CD14-positive monocyte (primary cell): ENCODE results near the gene TIPARP. TPM values are rescaled to one million over a fixed set of nuclear protein-coding genes. Genes with fewer than 3 reads are reported as not detected.

ENCODE experiments used
- DNase-seq, 3 donors: peaks; one replicate each; pipeline ENCODE4 v3.0.0-alpha.2; 2011 to 2022
- H2AFZ ChIP-seq: 2 replicates; pipeline ENCODE4 v1.6.0; 2012; ENCODE audit warnings: mild to moderate bottlenecking, low read depth, low read length, inconsistent platforms; ENCODE audit not compliant: insufficient read depth, poor library complexity, severe bottlenecking
- H3K27ac ChIP-seq, 2 donors: 1 replicate in 1 of 2; 2 replicates in 1 of 2; pipeline ENCODE4 v1.5.1; 2012 to 2013; ENCODE audit warnings: low read length in 2 of 2, control low read depth in 1 of 2, inconsistent platforms in 1 of 2, low read depth in 1 of 2, mild to moderate bottlenecking in 1 of 2
- H3K27me3 ChIP-seq, 2 donors: one replicate each; pipeline versions ENCODE4 v1.6.0 to v1.6.1; 2011 to 2013; ENCODE audit warnings: low read length in 2 of 2; ENCODE audit not compliant: control insufficient read depth in 2 of 2, insufficient read depth in 2 of 2
- H3K36me3 ChIP-seq, 2 donors: replicated peaks in 1 of 2; 1 replicate in 1 of 2; 2 replicates in 1 of 2; pipeline versions ENCODE4 v1.5.1 to v1.6.1; 2012 to 2013; ENCODE audit warnings: low read length in 2 of 2, control low read depth in 1 of 2, inconsistent platforms in 1 of 2, mild to moderate bottlenecking in 1 of 2; ENCODE audit not compliant: insufficient read depth in 2 of 2, control insufficient read depth in 1 of 2
- H3K4me1 ChIP-seq, 2 donors: 1 replicate in 1 of 2; 2 replicates in 1 of 2; pipeline versions ENCODE4 v1.5.1 to v1.6.1; 2012 to 2013; ENCODE audit warnings: low read length in 2 of 2, control low read depth in 1 of 2, inconsistent platforms in 1 of 2, mild to moderate bottlenecking in 1 of 2, moderate library complexity in 1 of 2; ENCODE audit not compliant: insufficient read depth in 2 of 2, control insufficient read depth in 1 of 2
- H3K4me2 ChIP-seq: replicated peaks from 2 replicates; pipeline ENCODE3; 2012; ENCODE audit warnings: low read length, moderate library complexity, mild to moderate bottlenecking; ENCODE audit not compliant: poor library complexity, severe bottlenecking; ENCODE audit errors: extremely low read depth
- H3K4me3 ChIP-seq, 3 experiments: fragments of 200-600 bp in 1 of 3; sonication (generic) in 1 of 3; replicated peaks in 1 of 3; 1 replicate in 2 of 3; 2 replicates in 1 of 3; pipeline ENCODE4 v1.5.1; 2011 to 2013; ENCODE audit warnings: low read length in 3 of 3, mild to moderate bottlenecking in 3 of 3, control low read depth in 2 of 3, low read depth in 2 of 3, inconsistent platforms in 1 of 3, moderate library complexity in 1 of 3
- H3K79me2 ChIP-seq: 2 replicates; pipeline ENCODE4 v1.6.0; 2012; ENCODE audit warnings: mild to moderate bottlenecking, control low read depth, inconsistent platforms, low read length, moderate library complexity; ENCODE audit not compliant: insufficient read depth
- H3K9ac ChIP-seq: 2 replicates; pipeline ENCODE4 v1.6.0; 2017; ENCODE audit warnings: low read length, mild to moderate bottlenecking; ENCODE audit not compliant: insufficient read depth, poor library complexity, severe bottlenecking
- H3K9me3 ChIP-seq, 2 donors: replicated peaks in 1 of 2; 1 replicate in 1 of 2; 2 replicates in 1 of 2; pipeline versions ENCODE4 v1.5.1 to v1.6.1; 2012 to 2013; ENCODE audit warnings: low read length in 2 of 2, control low read depth in 1 of 2; ENCODE audit not compliant: control insufficient read depth in 1 of 2, insufficient read depth in 1 of 2
- H4K20me1 ChIP-seq: 2 replicates; pipeline ENCODE4 v1.6.0; 2012; ENCODE audit warnings: mild to moderate bottlenecking, low read length, control low read depth, moderate library complexity; ENCODE audit not compliant: insufficient read depth
- H3K27ac Mint-ChIP-seq, 7 donors: one replicate each; pipeline ENCODE4 v1.8.0; 2020; ENCODE audit warnings: mild to moderate bottlenecking in 7 of 7, mixed read lengths in 7 of 7, moderate library complexity in 6 of 7, inconsistent platforms in 2 of 7
- H3K27me3 Mint-ChIP-seq, 3 donors: one replicate each; pipeline ENCODE4 v1.8.0; 2021 to 2022; ENCODE audit warnings: low read depth in 3 of 3, mild to moderate bottlenecking in 3 of 3, mixed read lengths in 3 of 3, moderate library complexity in 3 of 3, inconsistent platforms in 1 of 3
- H3K36me3 Mint-ChIP-seq, 2 donors: one replicate each; pipeline ENCODE4 v1.8.0; 2020; ENCODE audit warnings: mixed read lengths in 2 of 2, inconsistent platforms in 1 of 2, mild to moderate bottlenecking in 1 of 2
- H3K4me1 Mint-ChIP-seq: one replicate; pipeline ENCODE4 v1.8.0; 2020; ENCODE audit warnings: mild to moderate bottlenecking, mixed read lengths
- H3K4me3 Mint-ChIP-seq, 2 donors: one replicate each; pipeline ENCODE4 v1.8.0; 2020; ENCODE audit warnings: mild to moderate bottlenecking in 2 of 2, mixed read lengths in 2 of 2, moderate library complexity in 1 of 2
- H3K9me3 Mint-ChIP-seq, 7 donors: one replicate each; pipeline ENCODE4 v1.8.0; 2020 to 2022; ENCODE audit warnings: mixed read lengths in 7 of 7, mild to moderate bottlenecking in 6 of 7, moderate library complexity in 6 of 7, inconsistent platforms in 2 of 7
- WGBS: methylation state at CpG from one replicate; pipeline ENCODE4 v1.1.5; 2013; ENCODE audit warnings: missing lambda C conversion rate; ENCODE audit not compliant: insufficient coverage; 5-methylcytosine and 5-hydroxymethylcytosine counted together
- intact Hi-C, 2 donors: fragments of 100-400 bp; cut with micrococcal nuclease; formaldehyde crosslinking; loops; one replicate each; pipeline versions ENCODE4 v1.15.0 to v1.15.1; 2023
- polyA minus RNA-seq: library from RNA; depleted of rRNA, polyadenylated mRNA; stranded (reverse); fragments of >200 nt; gene quantifications from 2 replicates; pipeline ENCODE4 v1.2.3, GENCODE V29; 2012
- polyA plus RNA-seq, 3 donors: library from polyadenylated mRNA; depleted of rRNA in 1 of 3; unstranded in 2 of 3; stranded (reverse) in 1 of 3; fragments of 300-500 nt in 2 of 3; fragments of >200 nt in 1 of 3; fragmentation: Illumina TruSeq in 2 of 3; gene quantifications; 1 replicate in 2 of 3; 2 replicates in 1 of 3; pipeline ENCODE4 v1.2.3, GENCODE V29; 2012 to 2021
- total RNA-seq, 12 experiments: library from RNA in 1 of 12; stranded (reverse) in 1 of 12; fragments of 120-200 nt in 1 of 12; gene quantifications; one replicate each; pipeline ENCODE4 v1.2.4 and lab custom pipeline; 2013 to 2026; ENCODE audit warnings: mixed read lengths in 6 of 12, inconsistent platforms in 1 of 12
- TF ChIP-seq, protein P1 (sequence below): fragments of 200-600 bp; IDR thresholded peaks from one replicate; pipeline ENCODE4 v1.8.0; 2022; ENCODE audit warnings: antibody characterized with exemption, mild to moderate bottlenecking

The TIPARP gene, protein sequence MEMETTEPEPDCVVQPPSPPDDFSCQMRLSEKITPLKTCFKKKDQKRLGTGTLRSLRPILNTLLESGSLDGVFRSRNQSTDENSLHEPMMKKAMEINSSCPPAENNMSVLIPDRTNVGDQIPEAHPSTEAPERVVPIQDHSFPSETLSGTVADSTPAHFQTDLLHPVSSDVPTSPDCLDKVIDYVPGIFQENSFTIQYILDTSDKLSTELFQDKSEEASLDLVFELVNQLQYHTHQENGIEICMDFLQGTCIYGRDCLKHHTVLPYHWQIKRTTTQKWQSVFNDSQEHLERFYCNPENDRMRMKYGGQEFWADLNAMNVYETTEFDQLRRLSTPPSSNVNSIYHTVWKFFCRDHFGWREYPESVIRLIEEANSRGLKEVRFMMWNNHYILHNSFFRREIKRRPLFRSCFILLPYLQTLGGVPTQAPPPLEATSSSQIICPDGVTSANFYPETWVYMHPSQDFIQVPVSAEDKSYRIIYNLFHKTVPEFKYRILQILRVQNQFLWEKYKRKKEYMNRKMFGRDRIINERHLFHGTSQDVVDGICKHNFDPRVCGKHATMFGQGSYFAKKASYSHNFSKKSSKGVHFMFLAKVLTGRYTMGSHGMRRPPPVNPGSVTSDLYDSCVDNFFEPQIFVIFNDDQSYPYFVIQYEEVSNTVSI
- total RNA-seq (2013) = 37.1 TPM
- polyA plus RNA-seq = 10 to 100 TPM; 12.7 to 42.5 (median 16.7) TPM
- 50.6 and 73.3 TPM in 2 replicates for polyA minus RNA-seq
- 1,121 to 2,153 (median 1,599) reads per million in 11 experiments for total RNA-seq (lab: John Stamatoyannopoulos, UW)

DNA sequence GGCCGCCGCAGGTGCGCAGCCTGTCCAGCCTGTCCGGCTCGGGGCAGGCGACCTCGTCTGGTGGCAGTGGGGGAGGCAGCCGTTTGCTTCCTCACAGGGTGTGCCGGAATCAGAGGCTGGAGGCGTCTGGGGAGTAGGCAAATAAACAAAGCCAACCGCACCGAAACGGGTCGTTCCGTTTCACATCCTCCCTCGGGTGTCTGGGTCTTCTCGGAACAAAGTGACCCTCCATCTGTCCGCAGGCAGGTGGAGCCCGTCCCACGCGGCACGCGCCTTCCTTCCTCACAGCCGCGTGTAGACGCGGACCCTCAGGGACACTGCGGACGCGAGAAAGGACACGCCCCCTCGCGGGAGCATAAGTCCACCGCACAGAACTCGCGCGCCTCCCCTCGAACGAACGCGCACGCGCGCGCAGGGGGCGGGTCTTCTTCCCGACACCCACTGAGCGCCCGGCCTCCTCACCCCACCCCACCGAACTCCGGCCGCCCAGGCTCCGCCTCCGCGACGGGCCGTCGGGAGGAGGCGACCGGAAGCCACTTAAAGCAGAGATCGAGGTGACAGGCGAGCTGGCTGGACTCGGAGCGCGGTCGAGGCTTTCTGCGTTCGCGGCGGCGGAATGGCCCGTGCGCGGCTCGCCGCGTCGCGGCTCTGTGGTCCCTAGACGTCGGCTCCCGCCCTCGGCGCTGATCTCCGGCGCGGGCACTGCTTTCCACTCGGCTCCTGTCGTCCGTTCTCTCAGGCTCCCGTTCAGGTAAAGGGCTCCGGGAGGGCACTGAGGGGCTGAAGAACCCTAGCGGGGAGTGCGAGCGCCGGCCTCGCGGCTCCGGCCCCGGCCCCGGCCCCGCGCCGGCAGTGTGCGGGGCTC lies at the start of gene TIPARP:
TIPARP (plus strand) TSS at position 545 of the 865 bp plus-strand sequence. CDS start 3,108 bp downstream, outside the sequence.
- H3K36me3 ChIP-seq = peaks cover 15 to 21% of the 10 kb centered on the region in 2 donors
- H3K9ac ChIP-seq = peak within 1 kb of the TSS; percentile 96
- Mint-ChIP-seq H3K4me1 (peaks cover 63% of the 10 kb centered on the region), H3K27me3 (peaks cover 0 to 1% (median 0%) of the 10 kb centered on the region in 3 donors), H3K36me3 (peaks cover 14 to 18% of the 10 kb centered on the region in 2 donors), H3K4me3 (peak within 1 kb of the TSS; percentile 95 to 98), H3K9me3 (peaks cover 0 to 3% (median 0%) of the 10 kb centered on the region in 7 donors), H3K27ac (peak within 1 kb of the TSS; percentile 94 to 99 (median 97))
- peak within 1 kb of the TSS; percentile 80 for H3K4me2 ChIP-seq
- H2AFZ ChIP-seq = peak within 1 kb of the TSS; percentile 66
- peaks cover 47% of the 10 kb centered on the region for H3K79me2 ChIP-seq
- DNase-seq = peak; percentile 99 to 100 (median 99)
- H3K27ac ChIP-seq = peak within 1 kb of the TSS; percentile 73 to 94
- peak within 1 kb of the TSS; percentile 74 to 93 (median 78) for H3K4me3 ChIP-seq
- H3K9me3 ChIP-seq = no peaks in the 10 kb centered on the region
- peaks cover 46 to 66% of the 10 kb centered on the region in 2 donors for H3K4me1 ChIP-seq
- WGBS = under 1% methylated on average over 105 of the region's 105 CpGs
- TF ChIP-seq, protein P1, sequence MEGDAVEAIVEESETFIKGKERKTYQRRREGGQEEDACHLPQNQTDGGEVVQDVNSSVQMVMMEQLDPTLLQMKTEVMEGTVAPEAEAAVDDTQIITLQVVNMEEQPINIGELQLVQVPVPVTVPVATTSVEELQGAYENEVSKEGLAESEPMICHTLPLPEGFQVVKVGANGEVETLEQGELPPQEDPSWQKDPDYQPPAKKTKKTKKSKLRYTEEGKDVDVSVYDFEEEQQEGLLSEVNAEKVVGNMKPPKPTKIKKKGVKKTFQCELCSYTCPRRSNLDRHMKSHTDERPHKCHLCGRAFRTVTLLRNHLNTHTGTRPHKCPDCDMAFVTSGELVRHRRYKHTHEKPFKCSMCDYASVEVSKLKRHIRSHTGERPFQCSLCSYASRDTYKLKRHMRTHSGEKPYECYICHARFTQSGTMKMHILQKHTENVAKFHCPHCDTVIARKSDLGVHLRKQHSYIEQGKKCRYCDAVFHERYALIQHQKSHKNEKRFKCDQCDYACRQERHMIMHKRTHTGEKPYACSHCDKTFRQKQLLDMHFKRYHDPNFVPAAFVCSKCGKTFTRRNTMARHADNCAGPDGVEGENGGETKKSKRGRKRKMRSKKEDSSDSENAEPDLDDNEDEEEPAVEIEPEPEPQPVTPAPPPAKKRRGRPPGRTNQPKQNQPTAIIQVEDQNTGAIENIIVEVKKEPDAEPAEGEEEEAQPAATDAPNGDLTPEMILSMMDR = peak; percentile 73
- H3K27me3 ChIP-seq = no peaks in the 10 kb centered on the region
- H4K20me1 ChIP-seq = peaks cover 49% of the 10 kb centered on the region
- intact Hi-C loops = loop anchor here (5.0 to 10.0 kb wide), 5 partner anchors 117 to 461 kb away; partner anchors contain the start of gene SSR3 (in 2 of the 2)
